Mesothelial cell of epicardium (in vitro differentiated cells): Measurements from ENCODE around the gene ERICH6B. TPM values are rescaled to one million over a fixed set of nuclear protein-coding genes. Genes with fewer than 3 reads are reported as not detected.

Source experiments
- DNase-seq, 2 experiments: peaks; one replicate each; pipeline ENCODE4 v3.0.0; 2021; ENCODE audit warnings: low spot score in 2 of 2; ENCODE audit not compliant: unreplicated experiment in 2 of 2
- H3K27ac Mint-ChIP-seq: 2 replicates; pipeline ENCODE4 v1.8.0; 2021; ENCODE audit warnings: mixed read lengths
- H3K27me3 Mint-ChIP-seq: 2 replicates; pipeline ENCODE4 v1.8.0; 2021; ENCODE audit warnings: low read depth, mixed read lengths
- H3K36me3 Mint-ChIP-seq: 2 replicates; pipeline ENCODE4 v1.8.0; 2021; ENCODE audit warnings: mixed read lengths
- H3K4me1 Mint-ChIP-seq: 2 replicates; pipeline ENCODE4 v1.8.0; 2021; ENCODE audit warnings: mixed read lengths
- H3K4me3 Mint-ChIP-seq: 2 replicates; pipeline ENCODE4 v1.8.0; 2021; ENCODE audit warnings: mild to moderate bottlenecking, moderate library complexity, mixed read lengths
- H3K9me3 Mint-ChIP-seq: 2 replicates; pipeline ENCODE4 v1.8.0; 2021; ENCODE audit warnings: mixed read lengths
- total RNA-seq: library from RNA; stranded (reverse); gene quantifications from 3 replicates; pipeline ENCODE4 v1.2.1, GENCODE V29; 2021
- TF ChIP-seq, protein P1 (sequence below): fragments of 200-600 bp; sonication (generic); IDR thresholded peaks from one replicate; pipeline ENCODE4 v1.5.0; 2021; ENCODE audit warnings: antibody characterized with exemption; ENCODE audit not compliant: unreplicated experiment

The ERICH6B gene
- total RNA-seq, 1 donor from 2014 or later = not detected

GRCh38 chr13:45603338-45603737 is 12.2 kb downstream of the ERICH6B start:
- Mint-ChIP-seq H3K9me3 (no peaks in the 10 kb centered on the region), H3K36me3 (no peaks in the 10 kb centered on the region)
- TF ChIP-seq, protein P1, sequence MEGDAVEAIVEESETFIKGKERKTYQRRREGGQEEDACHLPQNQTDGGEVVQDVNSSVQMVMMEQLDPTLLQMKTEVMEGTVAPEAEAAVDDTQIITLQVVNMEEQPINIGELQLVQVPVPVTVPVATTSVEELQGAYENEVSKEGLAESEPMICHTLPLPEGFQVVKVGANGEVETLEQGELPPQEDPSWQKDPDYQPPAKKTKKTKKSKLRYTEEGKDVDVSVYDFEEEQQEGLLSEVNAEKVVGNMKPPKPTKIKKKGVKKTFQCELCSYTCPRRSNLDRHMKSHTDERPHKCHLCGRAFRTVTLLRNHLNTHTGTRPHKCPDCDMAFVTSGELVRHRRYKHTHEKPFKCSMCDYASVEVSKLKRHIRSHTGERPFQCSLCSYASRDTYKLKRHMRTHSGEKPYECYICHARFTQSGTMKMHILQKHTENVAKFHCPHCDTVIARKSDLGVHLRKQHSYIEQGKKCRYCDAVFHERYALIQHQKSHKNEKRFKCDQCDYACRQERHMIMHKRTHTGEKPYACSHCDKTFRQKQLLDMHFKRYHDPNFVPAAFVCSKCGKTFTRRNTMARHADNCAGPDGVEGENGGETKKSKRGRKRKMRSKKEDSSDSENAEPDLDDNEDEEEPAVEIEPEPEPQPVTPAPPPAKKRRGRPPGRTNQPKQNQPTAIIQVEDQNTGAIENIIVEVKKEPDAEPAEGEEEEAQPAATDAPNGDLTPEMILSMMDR = no peak

GRCh38 chr13:45602183-45603170 is 13.1 kb downstream of the ERICH6B start:
- no peak overlapping the region for H3K27ac Mint-ChIP-seq
- H3K36me3 Mint-ChIP-seq = no peaks in the 10 kb centered on the region
- TF ChIP-seq, protein P1 = no peak
- no peaks in the 10 kb centered on the region for H3K9me3 Mint-ChIP-seq
- H3K4me1 Mint-ChIP-seq = no peaks in the 10 kb centered on the region
- H3K27me3 Mint-ChIP-seq = peaks cover 56% of the 10 kb centered on the region
- no peak overlapping the region for H3K4me3 Mint-ChIP-seq
- no peak for DNase-seq

More at GRCh38 chr13:45603338-45603737, 12.2 kb downstream of the ERICH6B start:
- no peaks in the 10 kb centered on the region for H3K4me1 Mint-ChIP-seq
- no peak overlapping the region for H3K4me3 Mint-ChIP-seq
- DNase-seq = no peak
- peaks cover 50% of the 10 kb centered on the region for H3K27me3 Mint-ChIP-seq
- no peak overlapping the region for H3K27ac Mint-ChIP-seq

DNA sequence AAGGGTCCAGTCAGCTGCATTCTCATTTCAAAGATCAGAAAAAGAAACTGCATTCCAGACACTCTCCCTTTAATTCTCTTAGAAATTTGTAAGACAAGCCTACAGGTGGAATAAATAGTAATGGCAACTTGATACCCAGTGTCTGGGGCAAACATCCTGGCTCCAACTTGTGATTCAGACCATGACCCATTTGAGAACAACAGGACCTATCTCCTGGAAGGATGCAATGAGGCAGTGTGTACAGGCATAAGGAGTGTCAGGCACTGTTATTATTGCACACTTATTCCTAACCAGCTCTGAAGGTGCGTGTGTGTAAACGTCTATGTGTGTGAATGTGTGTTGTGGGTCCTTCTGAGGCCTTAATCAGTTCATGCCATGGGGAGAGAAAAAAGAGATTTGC is 13.9 kb downstream of the ERICH6B start:
- no peaks in the 10 kb centered on the region for H3K4me1 Mint-ChIP-seq
- DNase-seq = no peak
- no peak overlapping the region for H3K4me3 Mint-ChIP-seq
- H3K9me3 Mint-ChIP-seq = no peaks in the 10 kb centered on the region
- TF ChIP-seq, protein P1 = no peak
- peaks cover 53% of the 10 kb centered on the region for H3K27me3 Mint-ChIP-seq
- H3K36me3 Mint-ChIP-seq = no peaks in the 10 kb centered on the region
- H3K27ac Mint-ChIP-seq = no peak overlapping the region

DNA sequence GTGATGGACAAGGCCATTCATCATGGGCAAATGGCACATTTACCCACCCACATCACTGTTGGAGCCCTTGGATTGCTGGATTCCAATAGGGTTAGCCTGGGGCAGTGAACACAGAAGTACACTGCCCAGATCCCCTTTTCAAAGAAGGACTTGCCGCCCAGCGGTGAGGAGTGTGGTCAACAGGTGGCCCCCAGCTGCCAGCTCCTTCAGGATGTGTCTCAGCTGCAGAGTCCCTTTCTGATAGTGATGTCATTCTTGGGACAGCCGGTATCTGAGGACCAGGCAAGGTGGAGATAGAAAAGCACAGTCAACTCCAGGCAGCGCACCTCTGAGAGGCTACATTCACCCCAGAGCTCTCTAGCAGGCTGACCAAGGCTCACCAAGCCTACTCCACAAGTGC is 16.9 kb downstream of the ERICH6B start:
- Mint-ChIP-seq H3K36me3 (no peaks in the 10 kb centered on the region), H3K9me3 (no peaks in the 10 kb centered on the region), H3K4me3 (no peak overlapping the region), H3K4me1 (no peaks in the 10 kb centered on the region), H3K27me3 (peaks cover 44% of the 10 kb centered on the region), H3K27ac (no peak overlapping the region)
- TF ChIP-seq, protein P1 = no peak
- DNase-seq = no peak

- H3K27me3 Mint-ChIP-seq = peaks cover 42% of the 10 kb centered on the region
- H3K27ac Mint-ChIP-seq = no peak overlapping the region
- no peaks in the 10 kb centered on the region for H3K36me3 Mint-ChIP-seq
- no peak for DNase-seq
- no peak overlapping the region for H3K4me3 Mint-ChIP-seq
- no peaks in the 10 kb centered on the region for H3K9me3 Mint-ChIP-seq
- H3K4me1 Mint-ChIP-seq = no peaks in the 10 kb centered on the region
- TF ChIP-seq, protein P1 = no peak
These were observed 18.6 kb downstream of the ERICH6B start for GRCh38 chr13:45596800-45597475.
